Measurements from ENCODE around the gene DYNC1LI1. TPM values are rescaled to one million over a fixed set of nuclear protein-coding genes. Genes with fewer than 3 reads are reported as not detected.

DYNC1LI1 gene
- total and polyA plus RNA-seq, 4 donors: 26.7 to 39.3 (median 31.0) TPM

DNA sequence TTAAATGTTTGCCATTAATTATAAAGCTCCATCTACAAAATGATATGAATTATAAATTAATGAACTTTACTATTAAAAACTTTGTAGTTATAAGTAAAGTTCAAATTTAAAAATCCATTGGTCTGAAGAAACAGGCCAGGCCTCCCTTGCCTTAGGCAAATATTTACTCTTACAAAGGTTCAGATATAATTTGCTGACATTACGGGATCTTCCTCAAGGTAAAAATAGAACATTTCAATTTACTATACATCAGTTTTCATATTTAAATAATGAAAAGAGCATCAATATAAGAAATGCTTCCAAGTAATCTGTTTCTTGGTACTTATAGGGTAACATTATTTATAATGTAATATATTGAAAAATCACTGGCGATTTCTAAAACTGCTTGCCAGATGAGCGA lies 71.7 kb downstream of the DYNC1LI1 start:
- no peaks in the 10 kb centered on the region for H3K9me3 ChIP-seq (ENCODE audit: control insufficient read depth, low read length)
- H3K4me1 ChIP-seq (ENCODE audit: control insufficient read depth in 1 of 2, insufficient read depth in 2 of 2, low read length in 2 of 2): no peaks in the 10 kb centered on the region
- no peak for ATAC-seq (ENCODE audit: low FRiP score)
- no peaks in the 10 kb centered on the region for H3K27me3 ChIP-seq (ENCODE audit: control insufficient read depth in 1 of 2, insufficient read depth in 2 of 2, low read length in 1 of 2)
- no peak for DNase-seq
- no peak overlapping the region for H3K27ac ChIP-seq (ENCODE audit: low read depth in 1 of 2, low read length in 2 of 2)
- intact Hi-C loops (cut with DNase I): no loop called here
- WGBS, 2 donors: 96 to 97% methylated on average over 3 of the region's 3 CpGs
- H3K36me3 ChIP-seq (ENCODE audit: control insufficient read depth in 1 of 2, insufficient read depth in 2 of 2, low read length in 1 of 2): no peaks in the 10 kb centered on the region
- no peak overlapping the region for H3K4me3 ChIP-seq (ENCODE audit: low read length in 2 of 2)

DNA sequence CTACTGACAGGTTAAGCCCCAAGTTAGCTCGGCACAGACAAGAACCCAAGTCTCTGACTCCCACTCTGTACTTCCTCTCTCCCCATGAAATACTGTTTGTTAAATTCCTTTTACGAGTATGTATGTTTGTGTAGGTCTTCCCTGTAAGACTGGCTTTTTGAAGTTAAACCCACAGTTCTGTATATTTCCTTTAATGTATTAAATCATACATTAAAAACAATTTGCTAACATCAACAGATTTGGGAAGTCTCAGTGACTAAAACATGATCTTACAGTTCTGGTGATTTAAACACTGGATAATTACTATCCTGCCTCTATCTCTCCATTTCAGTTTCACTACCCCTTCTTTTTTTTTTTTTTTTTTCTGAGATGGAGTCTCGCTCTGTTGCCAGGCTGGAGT lies 72.4 kb downstream of the DYNC1LI1 start:
- Histone ChIP-seq H3K27me3 (ENCODE audit: control insufficient read depth in 1 of 2, insufficient read depth in 2 of 2, low read length in 1 of 2) (no peaks in the 10 kb centered on the region), H3K4me1 (ENCODE audit: control insufficient read depth in 1 of 2, insufficient read depth in 2 of 2, low read length in 2 of 2) (peaks cover 0 to 3% of the 10 kb centered on the region in 2 donors), H3K4me3 (ENCODE audit: low read length in 2 of 2) (no peak overlapping the region), H3K9me3 (ENCODE audit: control insufficient read depth, low read length) (no peaks in the 10 kb centered on the region), H3K36me3 (ENCODE audit: control insufficient read depth in 1 of 2, insufficient read depth in 2 of 2, low read length in 1 of 2) (no peaks in the 10 kb centered on the region), H3K27ac (ENCODE audit: low read depth in 1 of 2, low read length in 2 of 2) (no peak overlapping the region)
- ATAC-seq (ENCODE audit: low FRiP score): no peak
- 89 to 94% methylated on average over 3 of the region's 3 CpGs for WGBS, 2 donors
- intact Hi-C loops (cut with DNase I): no loop called here
- no peak for DNase-seq

DNA sequence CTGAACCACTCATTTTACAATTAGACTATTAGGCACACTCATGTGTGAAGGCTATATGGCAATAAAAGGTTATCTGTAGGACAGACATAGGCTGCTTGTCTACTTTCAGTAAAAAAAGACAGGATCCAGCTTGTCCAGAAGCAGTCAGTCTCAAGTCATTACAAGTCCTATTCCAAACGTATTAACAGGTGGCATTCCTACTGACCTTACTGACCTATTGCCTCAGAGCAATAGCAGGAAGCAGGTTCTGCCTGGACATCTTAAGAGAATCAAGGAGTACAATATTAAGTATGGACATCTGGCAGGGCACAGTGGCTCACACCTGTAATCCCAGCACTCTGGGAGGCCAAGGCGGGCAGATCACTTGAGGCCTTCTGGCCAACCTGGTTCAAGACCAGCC lies 75.0 kb downstream of the DYNC1LI1 start:
- no peak for DNase-seq
- Histone ChIP-seq H3K36me3 (ENCODE audit: control insufficient read depth in 1 of 2, insufficient read depth in 2 of 2, low read length in 1 of 2) (no peaks in the 10 kb centered on the region), H3K4me1 (ENCODE audit: control insufficient read depth in 1 of 2, insufficient read depth in 2 of 2, low read length in 2 of 2) (peaks cover 0 to 4% of the 10 kb centered on the region in 2 donors), H3K27me3 (ENCODE audit: control insufficient read depth in 1 of 2, insufficient read depth in 2 of 2, low read length in 1 of 2) (no peaks in the 10 kb centered on the region), H3K9me3 (ENCODE audit: control insufficient read depth, low read length) (no peaks in the 10 kb centered on the region), H3K27ac (ENCODE audit: low read depth in 1 of 2, low read length in 2 of 2) (no peak overlapping the region), H3K4me3 (ENCODE audit: low read length in 2 of 2) (no peak overlapping the region)
- intact Hi-C loops (cut with DNase I): no loop called here
- ATAC-seq (ENCODE audit: low FRiP score): no peak
- WGBS, 2 donors: 89 to 93% methylated on average over 2 of the region's 2 CpGs

DNA sequence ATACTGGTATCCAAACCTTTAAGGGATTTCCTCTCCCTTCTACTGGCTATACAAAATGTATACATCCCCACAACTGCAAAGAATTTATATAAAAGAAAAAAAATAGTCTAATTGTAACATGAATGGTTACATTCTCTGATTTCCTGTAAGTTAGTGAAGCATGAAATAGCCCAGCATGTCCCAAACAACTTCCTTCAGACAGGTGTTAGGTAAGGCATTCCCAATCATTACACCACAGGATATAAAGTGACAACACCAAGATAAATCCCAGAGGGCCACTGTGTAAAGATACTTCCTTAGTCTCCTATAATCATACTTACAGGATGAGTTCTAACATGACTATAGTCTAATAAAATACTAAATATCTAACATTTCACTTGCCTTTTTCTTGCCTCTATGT lies 75.6 kb downstream of the DYNC1LI1 start:
- no peak overlapping the region for H3K27ac ChIP-seq (ENCODE audit: low read depth in 1 of 2, low read length in 2 of 2)
- no peak for ATAC-seq (ENCODE audit: low FRiP score)
- no peaks in the 10 kb centered on the region for H3K36me3 ChIP-seq (ENCODE audit: control insufficient read depth in 1 of 2, insufficient read depth in 2 of 2, low read length in 1 of 2)
- peaks cover 0 to 4% of the 10 kb centered on the region in 2 donors for H3K4me1 ChIP-seq (ENCODE audit: control insufficient read depth in 1 of 2, insufficient read depth in 2 of 2, low read length in 2 of 2)
- no peak overlapping the region for H3K4me3 ChIP-seq (ENCODE audit: low read length in 2 of 2)
- no peak for DNase-seq
- intact Hi-C loops (cut with DNase I): no loop called here
- H3K9me3 ChIP-seq (ENCODE audit: control insufficient read depth, low read length): no peaks in the 10 kb centered on the region
- H3K27me3 ChIP-seq (ENCODE audit: control insufficient read depth in 1 of 2, insufficient read depth in 2 of 2, low read length in 1 of 2): no peaks in the 10 kb centered on the region

DNA sequence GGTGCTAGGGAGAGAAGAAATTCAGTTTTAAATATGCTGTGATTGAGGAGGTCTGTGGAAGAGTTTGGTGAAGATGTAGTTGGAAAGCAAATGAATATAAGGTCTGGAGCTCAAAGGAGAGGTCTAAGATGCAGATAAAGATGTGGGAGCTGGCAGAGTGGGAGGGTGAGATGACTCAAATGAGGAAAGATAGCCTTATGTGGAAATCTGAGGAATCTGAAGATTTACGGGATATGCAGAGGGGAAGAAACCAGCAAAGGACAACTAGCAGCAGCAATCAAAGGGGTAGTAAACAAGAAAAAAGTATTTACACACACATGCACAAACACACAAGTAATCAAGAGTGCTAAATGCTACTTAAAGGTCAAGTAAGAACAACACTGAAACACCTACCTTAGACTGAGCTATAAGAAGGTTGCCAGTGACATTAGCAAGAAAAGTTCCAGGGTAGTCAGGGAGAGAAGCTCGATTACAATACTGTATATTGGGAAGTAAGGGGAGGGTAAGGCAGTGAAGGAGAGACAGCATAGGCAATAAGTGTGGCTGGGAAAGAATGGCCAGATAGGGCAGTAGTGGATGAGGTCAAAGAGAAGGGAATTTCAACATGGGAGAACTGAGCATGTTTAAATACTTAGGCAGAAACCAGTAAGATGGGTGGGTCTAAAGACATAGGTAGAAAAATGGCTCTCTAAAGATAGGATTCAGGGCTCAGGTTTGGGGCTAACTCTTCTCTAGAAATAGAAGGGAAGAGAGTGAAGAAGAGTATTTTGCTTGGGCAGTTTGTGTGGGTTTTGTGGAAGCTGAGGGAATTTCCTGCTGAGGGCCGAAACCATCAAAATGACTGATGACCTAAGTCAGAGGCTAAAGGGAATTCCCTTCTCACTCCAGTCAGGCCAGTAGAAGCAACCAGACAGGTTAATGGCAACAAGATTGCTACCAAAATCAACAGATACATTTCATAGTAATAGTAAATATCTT lies 76.9 kb downstream of the DYNC1LI1 start:
- Histone ChIP-seq H3K4me1 (ENCODE audit: control insufficient read depth in 1 of 2, insufficient read depth in 2 of 2, low read length in 2 of 2) (peaks cover 0 to 4% of the 10 kb centered on the region in 2 donors), H3K27ac (ENCODE audit: low read depth in 1 of 2, low read length in 2 of 2) (no peak overlapping the region), H3K4me3 (ENCODE audit: low read length in 2 of 2) (no peak overlapping the region), H3K36me3 (ENCODE audit: control insufficient read depth in 1 of 2, insufficient read depth in 2 of 2, low read length in 1 of 2) (no peaks in the 10 kb centered on the region), H3K27me3 (ENCODE audit: control insufficient read depth in 1 of 2, insufficient read depth in 2 of 2, low read length in 1 of 2) (no peaks in the 10 kb centered on the region), H3K9me3 (ENCODE audit: control insufficient read depth, low read length) (no peaks in the 10 kb centered on the region)
- ATAC-seq (ENCODE audit: low FRiP score) (no peak), DNase-seq (no peak)
- intact Hi-C loops (cut with DNase I): no loop called here
- 65 to 76% methylated on average over 3 of the region's 3 CpGs for WGBS, 2 donors

DNA sequence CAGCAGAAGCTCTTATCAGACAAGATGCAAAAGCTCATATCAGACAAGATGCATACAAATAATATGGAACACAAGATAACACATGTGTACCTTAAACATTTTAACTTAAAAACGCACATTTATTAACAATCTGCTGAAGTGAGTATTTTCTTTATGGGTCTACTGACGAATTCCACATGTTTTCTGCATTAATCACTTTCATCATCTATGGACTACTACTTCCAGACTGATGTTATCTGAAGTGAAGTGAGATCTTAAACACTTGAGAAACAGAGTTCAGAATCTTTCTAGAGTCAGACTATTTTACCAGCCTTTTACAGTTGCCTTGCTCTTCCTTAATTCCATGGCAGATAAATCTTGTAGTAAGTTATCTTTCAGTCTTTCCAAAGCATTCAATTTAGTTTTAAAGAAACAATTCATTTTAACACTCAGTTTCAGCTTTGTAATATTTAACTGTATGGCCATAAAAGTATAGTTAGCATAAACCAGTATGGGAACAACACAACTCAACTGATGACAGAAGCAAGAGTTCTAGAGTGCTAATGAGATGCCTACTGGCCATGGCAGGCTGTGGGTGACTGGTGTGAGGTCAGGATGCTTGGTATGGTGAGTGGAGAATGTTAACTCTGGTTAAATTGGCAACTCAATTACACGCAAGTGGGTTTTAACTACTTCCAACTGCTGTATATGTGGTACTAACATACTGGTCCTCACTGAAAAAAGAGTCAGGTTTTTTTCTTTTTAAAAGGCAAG lies 77.8 kb downstream of the DYNC1LI1 start:
- no peak overlapping the region for H3K27ac ChIP-seq (ENCODE audit: low read depth in 1 of 2, low read length in 2 of 2)
- 78 to 83% methylated on average over 3 of the region's 3 CpGs for WGBS, 2 donors
- H3K4me1 ChIP-seq (ENCODE audit: control insufficient read depth in 1 of 2, insufficient read depth in 2 of 2, low read length in 2 of 2): peaks cover 0 to 4% of the 10 kb centered on the region in 2 donors
- intact Hi-C loops (cut with DNase I): no loop called here
- DNase-seq (no peak), ATAC-seq (ENCODE audit: low FRiP score) (no peak)
- H3K27me3 ChIP-seq (ENCODE audit: control insufficient read depth in 1 of 2, insufficient read depth in 2 of 2, low read length in 1 of 2): no peaks in the 10 kb centered on the region
- H3K9me3 ChIP-seq (ENCODE audit: control insufficient read depth, low read length): no peaks in the 10 kb centered on the region
- no peaks in the 10 kb centered on the region for H3K36me3 ChIP-seq (ENCODE audit: control insufficient read depth in 1 of 2, insufficient read depth in 2 of 2, low read length in 1 of 2)
- no peak overlapping the region for H3K4me3 ChIP-seq (ENCODE audit: low read length in 2 of 2)

DNA sequence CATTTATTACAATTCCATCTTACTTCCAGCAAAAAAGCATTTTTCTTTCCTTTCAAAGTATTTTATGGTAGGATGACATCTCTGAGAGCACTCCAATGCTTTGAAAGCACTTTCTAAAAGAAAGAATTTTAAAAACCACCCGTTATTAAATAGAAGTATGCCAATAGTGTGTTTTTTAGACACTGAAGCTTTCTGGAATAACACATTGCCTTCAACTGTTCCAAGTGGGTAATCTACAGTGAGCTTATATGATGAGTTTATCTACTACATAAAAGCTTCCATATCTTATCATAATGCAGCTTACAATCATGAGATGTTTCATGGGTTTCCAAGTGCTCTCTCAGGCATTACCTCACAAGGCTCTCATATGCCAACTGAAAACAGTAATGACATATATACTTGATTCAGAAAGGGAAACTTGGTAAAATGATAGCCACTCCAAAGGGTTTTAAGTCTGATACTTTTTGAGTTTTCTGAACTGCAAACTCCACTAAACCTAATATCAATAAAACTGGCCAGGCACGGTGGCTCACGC lies 82.1 kb downstream of the DYNC1LI1 start:
- Histone ChIP-seq H3K9me3 (ENCODE audit: control insufficient read depth, low read length) (no peaks in the 10 kb centered on the region), H3K4me1 (ENCODE audit: control insufficient read depth in 1 of 2, insufficient read depth in 2 of 2, low read length in 2 of 2) (peaks cover 0 to 3% of the 10 kb centered on the region in 2 donors), H3K27ac (ENCODE audit: low read depth in 1 of 2, low read length in 2 of 2) (no peak overlapping the region), H3K36me3 (ENCODE audit: control insufficient read depth in 1 of 2, insufficient read depth in 2 of 2, low read length in 1 of 2) (no peaks in the 10 kb centered on the region), H3K4me3 (ENCODE audit: low read length in 2 of 2) (no peak overlapping the region), H3K27me3 (ENCODE audit: control insufficient read depth in 1 of 2, insufficient read depth in 2 of 2, low read length in 1 of 2) (no peaks in the 10 kb centered on the region)
- ATAC-seq (ENCODE audit: low FRiP score) (no peak), DNase-seq (no peak)
- 51 to 57% methylated on average over 3 of the region's 3 CpGs for WGBS, 2 donors
- intact Hi-C loops (cut with DNase I): no loop called here

DNA sequence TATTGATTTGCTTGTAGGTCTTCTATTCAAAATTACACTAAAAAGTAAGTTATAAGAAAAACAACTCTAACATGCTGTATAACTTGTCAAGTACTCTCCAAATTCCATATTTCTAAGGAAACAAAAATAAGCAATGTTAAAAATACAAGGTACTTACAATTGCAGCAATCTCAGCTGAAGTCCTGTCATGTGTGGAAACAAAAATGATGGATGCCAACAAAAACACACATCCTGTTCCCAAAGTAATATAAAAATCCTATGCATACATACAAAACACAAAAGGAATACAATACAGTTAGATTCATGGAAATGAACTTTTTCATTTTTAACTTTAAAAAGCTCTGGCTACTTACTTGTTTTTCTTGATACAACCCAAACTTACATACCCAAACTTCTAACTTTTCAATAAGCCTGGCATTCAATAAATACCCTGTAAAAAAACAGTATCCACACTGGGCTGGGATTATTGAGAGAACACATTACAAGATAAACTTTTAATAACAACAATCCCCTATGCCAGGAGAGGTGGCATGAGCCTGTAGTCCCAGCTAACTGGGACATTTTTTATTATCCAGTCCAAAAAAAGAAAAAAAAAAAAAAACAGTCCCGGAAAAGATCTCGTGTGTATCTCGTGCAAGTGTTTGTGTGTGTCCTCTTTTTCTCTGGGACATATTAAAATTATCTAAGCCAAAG lies 82.7 kb downstream of the DYNC1LI1 start:
- Histone ChIP-seq H3K27ac (ENCODE audit: low read depth in 1 of 2, low read length in 2 of 2) (no peak overlapping the region), H3K4me3 (ENCODE audit: low read length in 2 of 2) (no peak overlapping the region), H3K36me3 (ENCODE audit: control insufficient read depth in 1 of 2, insufficient read depth in 2 of 2, low read length in 1 of 2) (no peaks in the 10 kb centered on the region), H3K9me3 (ENCODE audit: control insufficient read depth, low read length) (no peaks in the 10 kb centered on the region), H3K4me1 (ENCODE audit: control insufficient read depth in 1 of 2, insufficient read depth in 2 of 2, low read length in 2 of 2) (no peaks in the 10 kb centered on the region), H3K27me3 (ENCODE audit: control insufficient read depth in 1 of 2, insufficient read depth in 2 of 2, low read length in 1 of 2) (no peaks in the 10 kb centered on the region)
- WGBS, 2 donors: 5 to 11% methylated on average over 3 of the region's 3 CpGs
- intact Hi-C loops (cut with DNase I): no loop called here
- DNase-seq: no peak
- ATAC-seq (ENCODE audit: low FRiP score): no peak
